NCI-H1092 treated with DMSO at 0.1 percent for 48 hours (cell line): Measurements from ENCODE around the gene LRRC7.
A peak's percentile ranks its signal among the peaks of the same experiment; 100 is the strongest.

ENCODE experiments used
- DNase-seq: peaks from one replicate; lab custom pipeline; 2025; lab: John Stamatoyannopoulos, UW

The LRRC7 gene

GRCh38 chr1:69967245-69967766 lies 399.6 kb downstream of the LRRC7 start:
- no peak for DNase-seq

- DNase-seq = no peak
Observed at GRCh38 chr1:69976896-69977295, 409.2 kb downstream of the LRRC7 start.

DNA sequence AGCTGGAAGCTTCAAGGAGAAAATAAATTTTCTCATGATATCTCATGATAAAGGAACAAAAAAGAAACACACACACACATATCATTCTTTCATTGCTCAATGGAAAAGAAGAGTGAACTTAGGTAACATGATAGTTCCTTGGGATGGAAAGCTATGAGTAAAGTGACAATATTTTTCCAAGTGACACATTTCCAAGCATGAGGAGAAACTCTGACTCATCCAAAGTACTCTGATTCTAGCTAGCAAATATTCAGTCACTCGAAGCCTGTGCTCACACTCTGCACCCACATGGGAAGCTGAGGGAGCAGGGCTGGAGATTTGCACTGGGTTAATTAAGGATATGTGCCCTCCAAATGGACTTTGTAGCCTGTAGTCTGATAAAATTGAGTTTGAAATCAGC lies 415.3 kb downstream of the LRRC7 start:
- no peak for DNase-seq

DNA sequence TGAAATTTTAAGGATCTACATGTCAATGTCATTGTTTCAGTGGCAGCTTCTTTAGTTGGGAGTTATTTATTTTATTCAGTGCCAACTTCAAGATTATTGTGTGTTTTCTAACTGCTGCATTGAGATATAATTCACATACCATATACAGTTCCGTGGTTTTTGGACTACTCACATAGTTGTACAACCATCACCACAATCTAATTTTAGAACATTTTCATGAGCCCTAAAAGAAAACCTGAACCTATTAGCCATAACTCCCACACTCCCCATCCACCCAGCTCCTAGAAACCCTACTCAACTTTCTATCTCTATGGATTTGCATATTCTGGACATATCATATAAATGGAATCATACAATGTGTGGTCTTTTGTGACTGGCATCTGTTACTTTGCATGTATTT lies 417.7 kb downstream of the LRRC7 start:
- DNase-seq = no peak

DNA sequence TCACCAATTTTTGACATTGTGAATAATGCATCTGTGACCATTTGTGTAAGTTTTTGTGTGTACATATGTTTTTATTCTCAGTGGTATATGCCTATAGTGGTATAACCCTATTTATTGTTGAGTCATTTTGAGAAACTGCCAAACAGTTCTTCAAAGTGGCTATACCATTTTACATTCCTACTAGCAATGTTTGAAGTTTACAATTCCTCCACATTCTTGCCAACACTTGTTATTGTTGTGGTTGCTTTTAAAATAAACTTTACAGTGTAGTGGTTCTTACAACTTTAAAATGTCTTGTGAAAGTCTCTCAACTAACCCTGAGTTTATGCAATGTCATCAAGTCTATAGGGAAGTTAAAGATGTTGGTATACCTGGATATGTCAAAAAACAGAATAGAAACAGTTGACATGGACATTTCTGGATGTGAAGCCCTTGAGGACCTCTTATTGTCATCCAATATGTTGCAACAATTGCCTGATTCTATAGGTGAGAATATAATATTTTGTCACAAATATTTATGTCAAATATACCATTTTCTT lies 418.2 kb downstream of the LRRC7 start:
- DNase-seq = no peak

- no peak for DNase-seq
Observed at GRCh38 chr1:69987881-69988280, 420.2 kb downstream of the LRRC7 start.

GRCh38 chr1:69991644-69992043 lies 423.9 kb downstream of the LRRC7 start:
- no peak for DNase-seq

DNA sequence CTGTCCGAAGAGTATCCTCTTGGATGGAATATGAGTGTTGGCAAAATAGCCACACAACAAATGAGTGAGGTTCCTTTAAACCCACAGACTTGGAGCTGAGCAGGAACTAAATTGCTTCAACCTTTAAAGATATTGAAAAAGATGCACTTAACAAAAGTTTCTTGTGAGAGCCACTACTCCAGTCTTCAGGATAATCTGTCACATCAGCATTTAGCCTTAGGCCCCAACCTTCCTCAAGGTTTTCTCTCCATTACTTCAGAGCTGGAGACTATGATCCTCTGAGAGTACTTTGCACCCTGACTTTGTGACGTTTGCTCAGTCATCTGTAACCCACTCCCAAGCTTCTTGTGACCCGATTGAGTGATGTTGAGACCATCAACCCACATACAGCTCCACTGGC lies 424.9 kb downstream of the LRRC7 start:
- DNase-seq = no peak

GRCh38 chr1:69993810-69994209 lies 426.1 kb downstream of the LRRC7 start:
- no peak for DNase-seq

DNA sequence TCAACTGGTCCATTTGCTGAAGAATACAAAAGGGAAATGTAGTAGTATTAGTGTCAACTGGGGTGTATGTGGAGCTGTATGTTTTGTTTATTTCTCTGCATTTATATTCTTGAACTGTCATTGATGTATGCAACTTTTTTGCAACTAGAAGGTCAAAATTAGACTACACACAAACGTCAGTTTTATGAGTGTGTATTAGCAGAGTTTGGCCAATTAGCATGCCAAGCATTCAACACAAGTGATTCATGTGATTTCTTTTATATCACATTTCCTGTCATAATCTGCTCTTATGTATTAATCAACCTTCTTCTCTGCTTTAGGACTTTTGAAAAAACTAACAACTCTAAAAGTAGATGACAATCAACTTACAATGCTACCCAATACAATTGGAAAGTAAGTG lies 426.5 kb downstream of the LRRC7 start:
- DNase-seq = no peak

GRCh38 chr1:69998847-69999246 lies 431.1 kb downstream of the LRRC7 start:
- no peak for DNase-seq

DNA sequence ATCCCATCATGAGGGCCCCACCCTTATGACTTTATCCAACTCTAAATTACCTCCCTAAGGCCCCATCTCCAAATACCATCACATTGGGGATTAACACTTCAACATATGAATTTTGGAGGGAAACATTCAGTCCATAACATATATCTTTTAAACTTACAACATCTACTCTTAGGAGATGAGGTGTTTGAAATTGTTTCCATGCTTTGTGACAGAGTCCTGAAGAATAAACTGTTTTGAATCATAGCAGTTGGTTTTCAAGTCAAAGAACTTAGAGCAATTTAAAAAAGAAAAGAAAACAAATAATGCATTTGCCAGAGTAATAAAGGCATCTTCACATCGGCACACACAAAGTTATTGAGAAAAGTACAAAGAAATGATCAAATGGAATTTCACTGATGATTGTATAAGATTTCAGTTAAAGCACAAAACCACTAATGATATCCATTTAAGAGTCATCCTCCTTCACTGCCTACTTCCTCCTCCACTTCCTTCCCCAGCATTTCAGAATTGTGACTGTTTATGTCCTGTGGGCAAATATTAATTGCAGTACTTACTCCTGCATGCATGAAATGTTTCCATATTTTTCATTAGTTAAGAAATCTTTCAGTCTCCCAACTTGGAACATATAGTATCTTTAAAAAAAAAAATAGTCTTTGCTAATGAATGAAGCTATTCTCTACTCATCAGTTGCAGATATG lies 435.6 kb downstream of the LRRC7 start:
- DNase-seq = no peak

GRCh38 chr1:70005386-70006034 lies 437.8 kb downstream of the LRRC7 start:
- DNase-seq = no peak

DNA sequence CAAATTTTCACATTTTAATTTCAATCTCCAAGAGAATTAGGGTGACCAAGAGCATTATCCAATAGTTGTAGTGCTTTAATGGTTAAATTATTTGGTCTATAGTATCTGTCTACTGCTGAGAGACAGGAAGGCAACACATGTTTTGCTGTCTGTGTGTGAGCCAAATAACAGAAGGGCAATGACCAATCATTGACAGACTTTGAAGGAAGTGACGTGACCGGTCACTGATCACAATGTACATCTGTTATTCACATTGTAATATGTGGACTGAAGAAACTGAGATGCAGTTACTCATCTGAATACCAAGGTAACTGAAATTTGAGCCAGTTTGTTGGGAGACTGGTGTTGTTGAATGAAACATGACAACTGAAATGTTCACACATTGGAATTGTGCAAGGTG lies 440.9 kb downstream of the LRRC7 start:
- DNase-seq = no peak

- no peak for DNase-seq
Observed at GRCh38 chr1:70017770-70018169, 450.0 kb downstream of the LRRC7 start.

DNA sequence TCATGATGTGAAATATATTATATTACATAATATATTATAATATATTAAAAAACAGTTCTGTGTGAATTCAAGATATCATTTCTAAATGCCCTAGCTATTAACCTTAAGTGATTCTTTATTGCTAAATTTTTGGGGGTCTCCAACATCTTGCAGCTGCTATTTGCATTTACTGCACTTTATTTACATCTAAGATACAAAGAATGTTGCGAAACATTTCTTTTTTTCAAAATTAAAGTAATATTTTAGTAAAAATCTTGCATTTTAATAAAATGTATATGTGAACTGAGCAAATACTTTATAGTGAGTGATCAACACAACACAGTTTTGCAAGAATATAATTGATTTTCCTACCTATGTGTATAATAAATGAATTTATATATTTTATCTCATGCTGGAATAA lies 456.6 kb downstream of the LRRC7 start:
- no peak for DNase-seq

DNA sequence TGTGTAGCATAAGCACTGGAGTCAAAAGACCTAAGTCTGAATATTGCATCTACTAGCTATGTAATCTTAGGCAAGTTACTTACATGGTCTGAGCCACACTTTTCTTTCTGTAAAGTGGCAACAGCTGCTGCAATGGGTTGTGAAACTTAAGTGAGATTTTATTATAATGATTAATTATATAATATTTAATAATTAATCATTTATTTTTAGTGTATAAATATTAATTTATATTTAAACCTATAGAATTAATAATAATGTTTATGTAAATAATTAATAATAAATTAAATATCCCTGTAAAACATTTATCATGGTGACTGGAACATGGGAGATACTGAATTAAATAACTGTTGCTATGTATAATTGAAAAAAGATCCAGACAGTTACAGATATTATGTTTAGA lies 457.3 kb downstream of the LRRC7 start:
- no peak for DNase-seq

GRCh38 chr1:70025846-70026245 lies 458.1 kb downstream of the LRRC7 start:
- no peak for DNase-seq

DNA sequence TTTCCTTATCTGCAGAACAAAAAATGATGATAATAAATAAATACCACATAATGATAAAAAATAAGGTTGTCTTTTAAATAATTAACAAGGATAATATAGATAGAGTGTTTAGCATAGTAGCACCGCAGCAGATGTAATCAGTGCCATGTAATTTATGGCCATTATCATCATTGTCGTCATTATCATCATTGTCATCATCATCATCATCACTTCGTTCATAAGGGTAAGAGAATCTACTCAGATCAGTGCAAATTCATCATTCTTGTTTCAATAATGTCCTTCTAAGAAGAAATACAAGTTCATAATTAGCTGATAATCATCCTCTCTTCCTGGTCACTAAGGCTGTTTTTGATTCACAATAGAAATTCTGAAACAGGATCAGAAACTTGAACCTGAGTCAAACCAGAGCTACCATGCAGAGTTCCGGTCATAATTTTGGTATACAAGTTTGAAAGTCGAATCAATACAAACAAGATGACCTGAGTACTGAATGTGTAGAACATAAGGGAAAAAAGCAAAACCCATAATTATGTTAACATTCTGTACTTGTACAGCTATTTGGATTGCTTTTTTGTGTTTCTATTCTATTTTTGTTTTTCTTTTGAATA lies 465.6 kb downstream of the LRRC7 start:
- DNase-seq = no peak

- DNase-seq = no peak
Observed at GRCh38 chr1:70033936-70034335, 466.2 kb downstream of the LRRC7 start.

DNA sequence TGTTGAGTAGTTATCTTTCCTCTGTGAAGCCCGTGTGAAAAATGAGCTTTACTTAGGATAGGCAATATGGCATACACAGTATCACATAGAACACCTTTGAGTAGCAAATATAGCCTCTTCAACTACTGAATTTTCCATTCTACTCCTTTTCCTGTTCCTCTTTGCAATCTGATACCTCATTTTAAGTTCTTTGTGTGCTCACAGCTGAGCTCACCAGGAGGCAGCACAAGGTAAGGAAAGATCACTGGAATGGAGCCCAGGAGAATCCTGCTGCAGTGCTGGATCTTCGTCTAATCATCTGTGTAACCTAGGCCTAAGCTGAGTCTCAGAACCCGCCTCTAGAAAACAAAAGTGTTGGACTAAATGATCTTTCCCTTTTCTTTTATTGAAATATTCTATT lies 466.7 kb downstream of the LRRC7 start:
- peak; percentile 76 for DNase-seq

DNA sequence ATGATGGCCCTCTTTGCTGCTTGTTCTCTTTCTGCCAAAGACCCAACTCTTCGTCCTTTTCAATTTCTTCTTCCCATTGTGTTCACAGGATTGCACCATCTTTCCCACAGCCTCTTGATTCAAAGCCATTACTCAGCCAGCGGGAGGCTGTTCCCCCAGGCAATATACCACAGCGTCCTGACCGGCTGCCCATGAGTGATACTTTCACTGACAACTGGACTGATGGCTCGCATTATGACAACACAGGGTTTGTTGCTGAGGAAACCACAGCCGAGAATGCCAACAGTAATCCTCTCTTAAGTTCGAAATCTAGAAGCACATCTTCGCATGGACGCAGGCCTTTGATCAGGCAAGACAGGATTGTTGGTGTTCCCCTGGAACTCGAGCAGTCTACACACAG lies 470.3 kb downstream of the LRRC7 start:
- DNase-seq = no peak

- DNase-seq = no peak
Observed at GRCh38 chr1:70039485-70039884, 471.8 kb downstream of the LRRC7 start.
